Breast epithelium (tissue), 4 donors: ENCODE results near the gene THPO. TPM values are rescaled to one million over a fixed set of nuclear protein-coding genes. Genes with fewer than 3 reads are reported as not detected.

Experiments used
- DNase-seq, 2 donors: peaks; one replicate each; pipeline ENCODE4 v3.0.0-alpha.2; 2019; ENCODE audit warnings: low spot score in 2 of 2
- H3K27ac ChIP-seq, 2 donors: fragments of 200-600 bp; sonication (generic) in 1 of 2; one replicate each; pipeline ENCODE4 v1.5.1; 2016 to 2019; ENCODE audit warnings: mild to moderate bottlenecking in 1 of 2
- H3K27me3 ChIP-seq, 2 donors: fragments of 200-600 bp; sonication (generic) in 1 of 2; one replicate each; pipeline versions ENCODE4 v1.5.1 to v1.6.0; 2017 to 2019; ENCODE audit warnings: control low read depth in 1 of 2, mild to moderate bottlenecking in 1 of 2
- H3K36me3 ChIP-seq: fragments of 200-600 bp; one replicate; pipeline ENCODE4 v1.5.1; 2019
- H3K4me1 ChIP-seq, 2 donors: fragments of 200-600 bp; sonication (generic); one replicate each; pipeline ENCODE4 v1.5.1; 2016 to 2019; ENCODE audit warnings: control low read depth in 1 of 2
- H3K4me3 ChIP-seq, 3 donors: fragments of 200-600 bp; sonication (generic); 1 replicate in 2 of 3; 2 replicates in 1 of 3; pipeline ENCODE4 v1.5.1; 2016 to 2019; ENCODE audit warnings: mild to moderate bottlenecking in 3 of 3, moderate library complexity in 2 of 3
- H3K9me3 ChIP-seq, 2 donors: fragments of 200-600 bp; sonication (generic) in 1 of 2; one replicate each; pipeline ENCODE4 v1.5.1; 2016 to 2019; ENCODE audit warnings: control low read depth in 1 of 2
- POLR2A ChIP-seq: fragments of 450-650 bp; IDR thresholded peaks from one replicate; pipeline ENCODE4 v1.6.1; 2016; ENCODE audit warnings: antibody characterized with exemption, mild to moderate bottlenecking, moderate library complexity
- POLR2AphosphoS5 ChIP-seq, 3 donors: sonication (generic); formaldehyde crosslinking; IDR thresholded peaks; one replicate each; pipeline ENCODE4 v1.6.1; 2017; ENCODE audit warnings: antibody characterized with exemption in 3 of 3
- intact Hi-C: fragments of 100-400 bp; cut with DNase I; formaldehyde crosslinking; loops from one replicate; pipeline ENCODE4 v1.15.1; 2023; ENCODE audit warnings: low total_unique reads
- total RNA-seq, 3 donors: library from RNA; depleted of rRNA; stranded (reverse); fragments of >200 nt; gene quantifications; one replicate each; pipeline ENCODE4 v1.1.0, GENCODE V29; 2016
- TF ChIP-seq, protein P1 (sequence below), 3 donors: fragments of 450-650 bp; IDR thresholded peaks; one replicate each; pipeline ENCODE4 v1.5.1; 2016 to 2017; ENCODE audit warnings: antibody characterized with exemption in 3 of 3, mild to moderate bottlenecking in 3 of 3, moderate library complexity in 3 of 3

Gene THPO
- total RNA-seq, 3 donors from 2014 or later, result 0.64 to 1.3 (median 0.73) TPM

- intact Hi-C loops, result loop anchor here (10.0 kb wide), 1 partner anchor 1249 kb away; no protein-coding TSS in a partner anchor
- H3K4me3 ChIP-seq, result no peak overlapping the region
- no peak overlapping the region for H3K27ac ChIP-seq
- DNase-seq, result no peak
- no peaks in the 10 kb centered on the region for H3K9me3 ChIP-seq
- TF ChIP-seq POLR2AphosphoS5 (IDR thresholded peaks at IDR 0.05), result no peak
- TF ChIP-seq POLR2A, result no peak
- TF ChIP-seq, protein P1, sequence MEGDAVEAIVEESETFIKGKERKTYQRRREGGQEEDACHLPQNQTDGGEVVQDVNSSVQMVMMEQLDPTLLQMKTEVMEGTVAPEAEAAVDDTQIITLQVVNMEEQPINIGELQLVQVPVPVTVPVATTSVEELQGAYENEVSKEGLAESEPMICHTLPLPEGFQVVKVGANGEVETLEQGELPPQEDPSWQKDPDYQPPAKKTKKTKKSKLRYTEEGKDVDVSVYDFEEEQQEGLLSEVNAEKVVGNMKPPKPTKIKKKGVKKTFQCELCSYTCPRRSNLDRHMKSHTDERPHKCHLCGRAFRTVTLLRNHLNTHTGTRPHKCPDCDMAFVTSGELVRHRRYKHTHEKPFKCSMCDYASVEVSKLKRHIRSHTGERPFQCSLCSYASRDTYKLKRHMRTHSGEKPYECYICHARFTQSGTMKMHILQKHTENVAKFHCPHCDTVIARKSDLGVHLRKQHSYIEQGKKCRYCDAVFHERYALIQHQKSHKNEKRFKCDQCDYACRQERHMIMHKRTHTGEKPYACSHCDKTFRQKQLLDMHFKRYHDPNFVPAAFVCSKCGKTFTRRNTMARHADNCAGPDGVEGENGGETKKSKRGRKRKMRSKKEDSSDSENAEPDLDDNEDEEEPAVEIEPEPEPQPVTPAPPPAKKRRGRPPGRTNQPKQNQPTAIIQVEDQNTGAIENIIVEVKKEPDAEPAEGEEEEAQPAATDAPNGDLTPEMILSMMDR (IDR thresholded peaks at IDR 0.05), result no peak
- no peaks in the 10 kb centered on the region for H3K36me3 ChIP-seq
- H3K27me3 ChIP-seq, result no peaks in the 10 kb centered on the region
- H3K4me1 ChIP-seq, result no peaks in the 10 kb centered on the region
Observed at GRCh38 chr3:184373422-184373821, 4.6 kb downstream of the THPO start.

GRCh38 chr3:184372911-184373310 lies 5.1 kb downstream of the THPO start:
- no peak overlapping the region for H3K27ac ChIP-seq
- no peak overlapping the region for H3K4me3 ChIP-seq
- no peaks in the 10 kb centered on the region for H3K4me1 ChIP-seq
- no peaks in the 10 kb centered on the region for H3K36me3 ChIP-seq
- intact Hi-C loops, result loop anchor here (10.0 kb wide), 1 partner anchor 1248 kb away; no protein-coding TSS in a partner anchor
- no peaks in the 10 kb centered on the region for H3K27me3 ChIP-seq
- TF ChIP-seq POLR2A (no peak), POLR2AphosphoS5 (IDR thresholded peaks at IDR 0.05) (no peak)
- TF ChIP-seq, protein P1 (IDR thresholded peaks at IDR 0.05), result no peak
- no peak for DNase-seq
- no peaks in the 10 kb centered on the region for H3K9me3 ChIP-seq

DNA sequence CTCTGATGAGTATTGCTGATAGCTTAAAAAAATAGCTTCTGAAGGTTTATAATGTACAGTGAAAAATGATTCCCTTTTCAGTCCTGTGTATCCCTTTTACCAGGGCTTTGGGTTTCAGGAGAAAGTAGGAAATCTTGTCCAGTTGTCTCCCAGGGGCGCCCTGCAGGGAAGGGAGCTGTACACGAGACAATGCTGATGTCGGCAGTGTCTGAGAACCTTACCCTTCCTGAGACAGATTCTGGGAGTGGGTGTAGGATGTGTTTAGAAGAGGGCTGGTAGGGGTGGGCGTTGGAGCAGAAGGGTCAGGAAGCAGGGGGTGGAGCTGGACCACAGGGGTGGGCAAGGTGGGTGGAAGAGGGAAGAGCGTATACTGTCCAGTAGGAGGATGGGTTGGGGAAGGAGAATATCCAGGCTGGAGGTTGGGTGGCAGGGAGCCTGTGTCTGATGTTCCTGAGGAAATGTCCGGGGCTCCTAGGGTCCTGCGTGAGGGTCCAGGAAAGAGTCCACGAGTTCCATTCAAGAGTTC lies 5.6 kb downstream of the THPO start:
- H3K27me3 ChIP-seq, result no peaks in the 10 kb centered on the region
- DNase-seq, result no peak
- H3K9me3 ChIP-seq, result no peaks in the 10 kb centered on the region
- no peak overlapping the region for H3K27ac ChIP-seq
- H3K4me1 ChIP-seq, result no peaks in the 10 kb centered on the region
- TF ChIP-seq POLR2AphosphoS5 (IDR thresholded peaks at IDR 0.05) (no peak), POLR2A (no peak)
- TF ChIP-seq, protein P1 (IDR thresholded peaks at IDR 0.05), result no peak
- intact Hi-C loops, result loop anchor here (10.0 kb wide), 1 partner anchor 1248 kb away; no protein-coding TSS in a partner anchor
- H3K4me3 ChIP-seq, result no peak overlapping the region
- H3K36me3 ChIP-seq, result no peaks in the 10 kb centered on the region

DNA sequence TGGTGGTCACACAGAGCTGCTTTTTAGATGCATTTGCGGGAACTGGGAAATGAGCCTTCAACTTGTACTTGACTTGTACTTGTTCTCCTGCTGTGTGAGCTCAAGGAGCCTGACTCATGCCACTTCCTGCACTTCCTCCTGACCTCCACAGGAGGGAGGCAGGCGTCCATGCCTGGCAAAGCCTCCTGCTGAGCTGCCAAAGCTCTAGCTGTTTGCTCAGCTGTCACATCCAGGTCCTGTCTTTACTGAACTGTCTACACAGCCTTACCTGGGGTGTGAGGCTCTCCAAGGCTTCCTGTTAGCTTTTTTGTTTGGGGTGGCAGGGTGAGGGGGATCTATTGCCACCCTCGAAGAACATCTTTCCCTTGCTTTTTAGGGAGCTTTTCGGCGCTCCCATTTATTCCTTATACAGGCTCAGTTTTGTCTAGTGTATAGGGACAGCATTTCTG lies 6.4 kb downstream of the THPO start:
- DNase-seq, result peak; percentile 70 to 80
- Histone ChIP-seq H3K36me3 (no peaks in the 10 kb centered on the region), H3K4me3 (no peak overlapping the region), H3K27ac (no peak overlapping the region), H3K27me3 (no peaks in the 10 kb centered on the region), H3K4me1 (no peaks in the 10 kb centered on the region), H3K9me3 (no peaks in the 10 kb centered on the region)
- intact Hi-C loops, result loop anchor here (10.0 kb wide), 1 partner anchor 1247 kb away; no protein-coding TSS in a partner anchor
- TF ChIP-seq POLR2A (no peak), POLR2AphosphoS5 (IDR thresholded peaks at IDR 0.05) (peak; percentile 52 to 64 (median 57))
- TF ChIP-seq, protein P1 (IDR thresholded peaks at IDR 0.05), result peak; percentile 85 to 95 (median 94)

DNA sequence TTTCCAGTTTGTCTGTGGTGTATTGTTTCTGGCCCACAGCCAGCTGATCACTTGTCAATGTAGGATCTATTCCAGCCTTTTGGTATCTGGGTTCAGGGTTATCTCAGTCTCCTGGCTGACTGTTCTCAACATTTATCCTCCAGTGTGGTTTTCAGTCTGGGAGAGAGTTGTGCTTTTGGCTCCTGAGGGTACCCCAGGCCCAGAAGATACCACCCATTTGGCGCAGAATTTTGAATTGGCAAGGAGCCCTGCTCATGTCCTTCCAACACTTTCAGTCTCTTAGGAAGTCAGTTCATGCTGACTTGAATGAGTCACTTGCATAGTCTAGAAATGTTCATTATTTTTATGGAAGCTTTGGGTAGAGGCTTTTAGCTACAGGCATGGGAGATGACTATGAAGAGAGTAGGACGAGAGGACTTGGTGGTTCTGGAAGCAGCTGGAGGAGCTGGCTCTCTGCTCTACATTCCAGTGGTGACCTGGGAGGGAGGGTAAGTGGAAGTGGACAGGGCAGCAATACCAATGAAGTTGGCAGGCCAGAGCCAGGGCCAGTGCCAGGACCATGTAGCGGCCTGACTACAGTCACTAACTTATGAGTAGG lies 9.3 kb downstream of the THPO start:
- Histone ChIP-seq H3K27ac (peak overlapping the region; percentile 2 to 25), H3K4me3 (no peak overlapping the region), H3K27me3 (no peaks in the 10 kb centered on the region), H3K36me3 (no peaks in the 10 kb centered on the region), H3K4me1 (no peaks in the 10 kb centered on the region), H3K9me3 (no peaks in the 10 kb centered on the region)
- intact Hi-C loops, result no loop called here
- DNase-seq, result no peak
- TF ChIP-seq, protein P1 (IDR thresholded peaks at IDR 0.05), result no peak
- TF ChIP-seq POLR2A (no peak), POLR2AphosphoS5 (IDR thresholded peaks at IDR 0.05) (no peak)
